ENCODE results near the gene NEU3.
"Not testable (repeated sequence)": the region's sequence is repeated elsewhere in the genome, so short reads cannot be mapped to it uniquely, and the experiment has no call there.

Gene NEU3

GRCh38 chr11:75029836-75030631, 41.3 kb downstream of the NEU3 start:
- DNase-seq (ENCODE audit: low spot score): no peak

- peak; percentile 79 for DNase-seq (ENCODE audit: low spot score)
Observed at GRCh38 chr11:75031224-75031753, 42.6 kb downstream of the NEU3 start.

GRCh38 chr11:75031771-75032549, 43.2 kb downstream of the NEU3 start:
- peak; percentile 57 for DNase-seq (ENCODE audit: low spot score)

- no peak for DNase-seq (ENCODE audit: low spot score)
Observed at GRCh38 chr11:75032550-75032935, 43.8 kb downstream of the NEU3 start.

DNA sequence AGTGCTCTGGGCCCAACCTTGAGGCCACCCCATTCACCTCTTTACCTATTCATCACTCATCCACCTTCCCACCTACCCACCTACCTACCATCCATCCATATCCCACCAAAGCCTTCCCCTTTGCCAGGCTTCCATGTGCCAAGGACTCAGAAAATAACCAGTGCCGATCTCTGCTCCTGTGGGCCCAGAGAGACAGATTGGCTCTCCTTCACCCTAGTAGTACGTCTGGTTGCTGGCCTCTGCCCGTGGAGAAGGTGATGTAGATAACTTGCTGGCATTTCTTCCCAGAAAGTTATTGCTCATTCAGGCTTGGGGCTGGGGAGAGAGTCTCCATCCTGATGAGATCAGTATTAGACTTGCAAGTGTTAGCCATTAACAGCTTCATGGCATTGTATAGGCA, 45.2 kb downstream of the NEU3 start:
- DNase-seq (ENCODE audit: low spot score): no peak

- no peak for DNase-seq (ENCODE audit: low spot score)
Observed at GRCh38 chr11:75035256-75035655, 46.5 kb downstream of the NEU3 start.

DNA sequence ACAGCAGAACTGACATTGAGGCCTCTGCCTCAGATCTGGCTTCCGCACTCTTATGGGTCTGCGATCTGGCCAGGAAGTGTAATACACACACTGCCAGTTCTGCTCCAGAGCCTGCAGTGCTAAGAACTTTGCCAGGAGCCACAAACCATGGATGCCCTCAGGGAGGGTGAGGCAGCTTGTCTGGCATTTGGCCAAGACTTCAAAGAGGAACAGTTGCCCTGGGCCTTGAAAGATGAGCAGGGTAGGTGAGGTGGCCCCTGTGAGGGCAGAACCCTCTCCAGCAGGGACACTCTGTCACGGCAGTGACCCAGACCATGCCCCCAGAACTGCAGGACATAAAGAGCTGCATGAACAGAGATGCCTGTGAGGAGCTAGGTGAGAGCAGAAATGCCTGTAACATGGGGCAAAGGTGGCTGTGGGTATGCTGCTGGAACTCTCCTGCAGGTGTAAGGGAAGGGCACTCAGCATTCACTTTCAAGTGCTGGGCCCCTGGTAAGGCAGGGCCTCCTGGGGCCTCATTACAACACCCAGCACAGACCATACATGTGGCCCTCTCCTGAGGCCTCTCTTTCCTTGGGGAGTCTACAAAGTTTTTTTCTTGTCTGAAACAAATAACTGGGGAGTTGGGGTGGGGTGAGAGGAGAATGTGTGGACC, 47.3 kb downstream of the NEU3 start:
- DNase-seq (ENCODE audit: low spot score): no peak

DNA sequence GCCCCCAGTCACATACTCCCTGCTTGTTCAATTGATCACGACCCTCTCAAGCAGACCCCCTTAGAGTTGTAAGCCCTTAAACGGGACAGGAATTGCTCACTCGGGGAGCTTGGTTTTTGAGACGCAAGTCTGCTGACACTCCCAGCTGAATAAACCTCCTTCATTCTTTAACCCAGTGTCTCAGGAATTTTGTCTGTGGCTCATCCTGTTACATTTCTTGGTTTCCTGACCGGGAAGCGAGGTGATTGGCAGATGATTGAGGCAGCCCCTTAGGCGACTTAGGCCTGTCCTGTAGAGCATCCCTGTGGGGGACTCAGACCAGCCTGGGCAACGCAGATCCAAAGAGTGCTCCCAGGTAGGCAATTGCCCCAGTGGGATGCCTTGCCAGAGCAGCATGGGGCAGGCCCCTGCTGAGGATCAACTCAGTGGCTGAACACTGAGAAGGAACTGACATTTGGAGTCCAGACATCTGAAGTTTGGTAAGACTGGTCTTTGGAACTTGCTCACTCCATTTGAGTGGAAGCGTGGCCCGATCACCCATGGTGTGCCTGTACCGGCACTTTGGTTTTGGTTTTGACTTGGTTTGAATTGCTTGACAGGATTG, 51.5 kb downstream of the NEU3 start:
- no peak for DNase-seq (ENCODE audit: low spot score)

- no peak for DNase-seq (ENCODE audit: low spot score)
Observed at GRCh38 chr11:75041263-75041662, 52.5 kb downstream of the NEU3 start.

- DNase-seq (ENCODE audit: low spot score): not testable (repeated sequence)
Observed at GRCh38 chr11:75041821-75042220, 53.1 kb downstream of the NEU3 start.

GRCh38 chr11:75044381-75045170, 55.8 kb downstream of the NEU3 start:
- DNase-seq (ENCODE audit: low spot score): not testable (repeated sequence)

GRCh38 chr11:75046668-75047067, 57.9 kb downstream of the NEU3 start:
- DNase-seq (ENCODE audit: low spot score): not testable (repeated sequence)

- no peak for DNase-seq (ENCODE audit: low spot score)
Observed at GRCh38 chr11:75047191-75047590, 58.5 kb downstream of the NEU3 start.

DNA sequence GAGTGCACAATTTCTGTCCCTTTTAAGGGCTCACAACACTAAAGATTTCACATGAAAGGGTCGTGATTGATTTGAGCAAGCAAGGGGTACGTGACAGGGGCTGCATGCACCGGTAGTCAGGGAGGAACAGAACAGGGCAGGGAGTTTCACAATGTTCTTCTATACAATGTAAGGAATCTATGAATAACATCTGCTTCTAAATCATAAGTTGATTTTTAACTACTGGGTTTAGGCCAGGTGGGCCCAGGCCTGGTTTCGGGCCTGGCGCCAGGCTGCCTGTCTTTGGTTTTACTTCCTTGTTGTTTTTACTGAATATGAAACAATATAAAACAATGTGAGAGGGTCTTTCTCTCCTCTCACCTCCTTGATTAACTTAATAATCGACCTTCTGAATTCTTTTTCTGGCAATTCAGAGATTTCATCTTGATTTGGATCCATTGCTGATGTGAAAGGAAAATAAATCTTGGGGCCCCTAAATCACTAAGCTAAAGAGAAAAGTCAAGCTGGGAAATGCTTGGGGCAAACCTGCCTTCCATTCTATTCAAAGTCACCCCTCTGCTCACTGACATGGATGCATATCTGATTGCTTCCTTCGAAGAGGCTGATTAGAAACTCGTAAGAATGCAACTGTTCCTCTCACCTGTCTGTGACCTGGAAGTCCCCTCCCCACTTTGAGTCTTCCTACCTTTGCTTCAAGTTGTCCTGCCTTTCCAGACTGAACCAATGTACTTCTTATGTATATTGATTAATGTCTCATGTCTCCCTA, 61.0 kb downstream of the NEU3 start:
- not testable (repeated sequence) for DNase-seq (ENCODE audit: low spot score)

DNA sequence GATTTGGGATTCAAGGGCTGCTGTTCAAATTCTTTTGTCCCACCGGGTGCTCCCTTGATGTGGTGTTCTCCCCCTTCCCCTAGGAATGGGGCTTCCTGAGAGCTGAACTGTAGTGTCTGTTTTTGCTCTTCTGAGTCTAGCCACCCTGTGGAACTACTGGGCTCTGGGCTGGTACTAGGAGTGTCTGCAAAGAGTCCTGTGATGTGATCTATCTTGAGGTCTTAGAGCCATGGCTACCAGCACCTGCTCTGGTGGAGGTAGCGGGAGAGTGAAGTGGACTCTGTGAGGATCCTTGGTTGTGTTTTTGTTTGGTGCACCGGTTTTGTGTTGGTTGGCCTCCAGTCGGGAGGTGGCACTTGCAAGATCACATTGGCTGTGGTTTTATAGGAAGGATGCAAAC, 61.8 kb downstream of the NEU3 start:
- DNase-seq (ENCODE audit: low spot score): no peak

DNA sequence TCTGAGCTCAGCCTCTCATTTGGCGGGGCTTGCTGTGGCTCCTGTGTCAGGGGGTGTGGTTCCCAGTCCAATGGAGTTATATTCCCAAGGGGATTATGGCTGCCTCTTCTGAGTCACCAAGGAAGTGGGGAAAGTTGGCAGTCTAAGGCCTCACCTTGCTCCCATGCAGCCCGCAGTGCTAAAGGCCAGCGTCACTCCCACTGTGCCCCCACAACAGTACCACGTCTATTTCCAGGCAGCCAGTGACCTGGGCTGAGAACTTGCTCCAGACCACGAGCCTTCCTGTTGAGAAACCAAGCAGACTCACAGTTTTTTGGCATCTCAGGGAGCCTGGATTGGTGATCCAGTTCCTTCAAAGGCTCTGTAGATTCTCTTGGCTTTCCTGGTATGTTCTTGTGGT, 62.3 kb downstream of the NEU3 start:
- DNase-seq (ENCODE audit: low spot score): no peak

DNA sequence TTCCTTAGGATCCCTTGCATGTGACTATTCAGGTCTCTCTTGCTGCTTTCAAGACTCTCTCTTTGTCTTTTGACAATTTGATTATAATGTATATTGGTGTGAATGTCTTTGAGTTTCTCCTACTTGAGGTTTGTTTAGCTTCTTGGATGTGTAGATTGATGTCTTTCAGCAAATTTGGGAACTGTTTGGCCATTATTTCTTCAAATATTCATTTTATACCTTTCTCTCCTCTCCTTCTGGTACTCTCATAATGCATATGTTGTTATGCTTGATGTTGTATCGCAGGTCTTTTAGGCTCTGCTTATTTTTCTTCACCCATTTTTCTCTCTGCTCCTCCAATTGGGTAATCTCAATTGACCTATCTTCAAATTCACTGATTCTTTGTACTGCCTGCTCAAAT, 63.7 kb downstream of the NEU3 start:
- DNase-seq (ENCODE audit: low spot score): no peak

DNA sequence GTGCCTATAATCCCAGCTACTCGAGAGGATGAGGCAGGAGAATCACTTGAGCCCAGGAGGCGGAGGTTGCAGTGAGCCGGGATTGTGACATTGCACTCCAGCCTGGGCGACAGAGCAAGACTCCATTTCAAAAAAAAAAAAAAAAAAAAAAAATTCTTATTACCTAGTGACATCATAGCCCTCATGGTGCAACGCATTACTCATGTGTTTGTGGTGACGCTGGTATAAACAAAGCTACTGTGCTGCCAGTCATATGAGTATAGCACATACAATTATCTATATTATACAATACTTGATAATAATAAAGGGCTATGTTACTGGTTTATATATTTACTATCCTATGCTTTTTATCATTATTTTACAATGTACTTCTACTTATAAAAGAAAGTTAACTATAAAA, 66.8 kb downstream of the NEU3 start:
- no peak for DNase-seq (ENCODE audit: low spot score)

- DNase-seq (ENCODE audit: low spot score): no peak
Observed at GRCh38 chr11:75056814-75057213, 68.1 kb downstream of the NEU3 start.

GRCh38 chr11:75059299-75059698, 70.6 kb downstream of the NEU3 start:
- no peak for DNase-seq (ENCODE audit: low spot score)
